NCI-H1092 treated with DMSO at 0.1 percent for 48 hours (cell line): Measurements from ENCODE around the gene CRTC3.

ENCODE experiments used
- DNase-seq: peaks from one replicate; lab custom pipeline; 2025; lab: John Stamatoyannopoulos, UW

The CRTC3 gene

DNA sequence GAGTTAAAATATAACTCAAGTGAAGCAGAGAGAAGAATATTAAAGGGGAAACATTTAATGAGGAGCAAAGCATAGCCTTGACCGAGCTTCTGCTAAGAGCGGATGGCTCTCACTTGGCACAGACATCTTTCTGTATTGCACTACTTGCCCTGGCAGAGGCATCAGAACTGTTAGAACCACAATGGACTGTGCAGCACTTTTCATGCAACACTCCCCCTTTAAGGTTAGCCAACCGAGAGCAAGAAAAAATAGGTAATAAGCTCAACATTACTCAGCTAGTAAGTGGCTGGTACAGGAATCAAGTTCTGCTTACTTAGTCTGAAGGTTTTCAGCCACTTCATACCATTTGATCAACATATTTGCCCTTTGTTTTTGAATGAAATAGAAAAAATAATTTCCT lies 33.7 kb downstream of the CRTC3 start:
- DNase-seq = no peak

DNA sequence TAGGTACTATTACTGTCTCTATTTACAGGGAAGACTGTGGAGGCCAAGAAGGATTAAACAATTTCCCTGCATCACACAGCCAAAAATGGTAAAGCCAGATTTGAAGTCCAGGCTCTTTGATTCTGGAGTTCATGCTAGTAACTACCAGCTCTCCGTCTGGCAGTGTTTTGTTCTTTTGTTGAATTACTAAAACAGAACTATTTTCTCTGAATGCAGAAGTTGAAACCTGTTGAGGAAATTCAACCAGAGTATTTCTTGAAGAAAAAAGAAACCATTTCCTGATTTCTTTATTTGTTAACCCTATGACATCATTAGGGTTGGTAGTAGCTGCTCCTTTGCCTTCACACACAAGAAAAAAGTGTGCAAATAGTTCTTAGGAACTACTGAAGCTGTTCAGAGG lies 34.3 kb downstream of the CRTC3 start:
- DNase-seq = no peak

DNA sequence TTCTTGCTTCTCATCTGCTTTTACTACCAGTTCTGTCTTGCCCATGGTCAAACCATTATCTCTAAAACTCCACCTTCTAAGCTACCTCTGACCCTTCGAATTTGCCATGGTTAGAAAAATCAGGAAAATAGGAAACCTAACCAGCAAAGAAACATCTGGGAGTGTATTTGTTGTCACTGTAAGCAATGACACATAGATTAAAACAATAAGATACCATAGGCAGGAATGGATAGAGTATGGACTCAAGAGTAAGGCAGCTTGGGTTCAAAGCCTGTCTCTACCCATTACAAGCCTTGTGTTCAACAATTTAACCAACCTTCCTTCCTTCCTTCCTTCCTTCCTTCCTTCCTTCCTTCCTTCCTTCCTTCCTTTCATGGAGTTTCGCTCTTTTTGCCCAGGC lies 34.9 kb downstream of the CRTC3 start:
- DNase-seq = no peak

DNA sequence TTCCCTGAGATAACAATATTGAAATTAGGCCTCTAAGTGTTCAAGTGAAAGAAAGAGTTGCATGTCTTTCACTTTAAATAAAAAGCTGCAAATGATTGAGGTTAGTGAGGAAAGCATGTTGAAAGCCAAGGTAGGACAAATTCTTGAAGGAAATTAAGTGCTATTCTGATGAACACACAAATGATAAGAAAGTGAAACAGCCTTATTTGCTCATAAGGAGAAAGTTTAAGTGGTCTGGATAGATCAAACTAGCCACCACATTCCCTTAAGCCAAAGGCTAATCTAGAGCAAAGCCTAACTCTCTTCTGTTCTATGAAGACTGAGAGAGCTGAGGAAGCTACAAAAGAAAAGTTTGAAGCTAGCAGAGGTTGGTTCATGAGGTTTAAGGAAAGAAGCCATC lies 36.1 kb downstream of the CRTC3 start:
- DNase-seq = no peak

DNA sequence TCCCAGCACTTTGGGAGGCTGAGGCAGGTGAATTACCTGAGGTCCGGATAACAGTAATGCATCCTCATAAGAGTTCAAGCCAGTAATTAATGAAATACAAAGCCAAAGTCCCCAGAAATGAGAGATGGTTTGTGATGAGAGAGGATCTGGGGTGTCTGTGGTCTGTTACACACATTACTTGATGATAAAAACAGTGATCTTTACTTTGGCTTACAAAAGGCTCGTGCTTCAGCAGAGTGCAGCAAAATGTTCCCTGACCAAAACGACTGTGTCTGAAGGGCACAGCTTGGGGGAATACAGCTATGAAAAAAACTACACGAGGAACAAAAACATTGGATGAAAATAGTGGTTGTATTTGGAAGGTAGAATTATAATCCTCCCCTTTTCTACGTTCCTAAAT lies 40.9 kb downstream of the CRTC3 start:
- no peak for DNase-seq

DNA sequence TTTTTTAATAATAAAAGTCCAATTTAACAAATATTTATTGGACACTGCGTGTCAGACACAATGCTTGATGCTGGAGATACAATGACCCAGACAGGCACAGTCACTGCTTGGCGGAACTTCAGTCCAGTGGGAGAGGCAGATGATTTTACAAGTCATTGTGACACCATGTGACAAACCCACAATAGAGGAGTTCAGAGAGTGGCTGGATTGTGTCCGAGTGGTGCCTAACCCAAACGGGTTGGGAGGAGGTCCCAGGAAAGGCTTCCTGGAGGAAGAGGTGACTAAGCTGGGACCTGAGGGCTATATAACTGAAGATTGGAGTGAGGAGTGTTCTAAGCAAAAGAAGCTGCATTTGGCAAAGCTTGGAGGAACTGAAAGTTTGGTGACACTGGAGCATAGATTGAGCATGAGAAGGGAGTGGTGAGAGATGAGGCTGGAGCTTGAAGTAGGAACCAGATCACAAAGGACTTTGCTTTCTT lies 41.4 kb downstream of the CRTC3 start:
- no peak for DNase-seq

DNA sequence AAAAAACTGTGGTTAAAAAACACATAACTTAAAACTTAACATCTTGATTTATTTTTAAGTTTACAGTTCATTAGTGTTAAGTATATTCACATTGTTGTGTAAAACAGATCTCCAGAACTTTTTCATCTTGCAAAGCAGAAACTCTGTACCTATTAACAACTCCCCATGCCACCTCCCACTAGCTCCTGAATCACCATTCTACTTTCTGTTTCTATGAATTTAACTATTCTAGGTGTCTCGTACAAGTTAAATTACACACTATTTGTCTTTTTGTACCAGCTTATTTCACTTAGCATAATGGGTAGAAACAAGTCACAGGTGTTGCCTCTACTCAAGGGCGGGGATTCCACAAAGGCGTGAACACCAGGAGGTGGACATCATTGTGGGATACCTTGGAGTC lies 43.2 kb downstream of the CRTC3 start:
- no peak for DNase-seq

DNA sequence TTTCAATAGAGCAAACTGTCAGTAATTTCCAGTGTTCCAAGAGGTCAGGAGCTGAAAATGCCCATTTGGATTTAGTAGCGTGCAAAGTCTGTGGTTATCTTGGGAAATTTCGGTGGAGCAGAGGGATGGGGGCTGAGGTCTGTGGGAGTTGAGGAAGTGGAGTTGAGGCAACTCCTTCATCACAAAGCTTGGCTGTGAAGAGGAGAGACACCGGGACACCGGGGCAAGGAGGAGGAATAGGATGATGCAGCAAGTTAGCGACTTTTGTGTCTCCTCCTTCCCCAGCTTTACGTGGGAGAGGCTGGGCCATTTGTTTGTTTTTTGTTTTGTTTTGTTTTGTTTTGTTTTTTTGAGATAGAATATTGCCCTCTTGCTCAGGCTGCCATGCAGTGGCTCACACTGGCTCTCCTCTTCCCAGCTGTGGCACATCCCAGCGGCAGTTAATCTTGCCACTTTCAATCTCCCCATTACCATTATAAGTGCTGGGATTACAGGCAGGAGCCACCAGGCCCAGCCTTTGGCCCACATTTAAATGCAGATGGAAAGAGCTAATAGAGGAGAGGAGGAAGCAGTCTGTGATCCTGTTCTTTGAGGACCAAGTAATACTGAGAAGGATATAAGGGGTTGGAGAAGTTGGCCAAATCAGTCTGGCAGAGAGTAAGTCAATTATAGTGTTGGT lies 47.1 kb downstream of the CRTC3 start:
- DNase-seq = no peak

DNA sequence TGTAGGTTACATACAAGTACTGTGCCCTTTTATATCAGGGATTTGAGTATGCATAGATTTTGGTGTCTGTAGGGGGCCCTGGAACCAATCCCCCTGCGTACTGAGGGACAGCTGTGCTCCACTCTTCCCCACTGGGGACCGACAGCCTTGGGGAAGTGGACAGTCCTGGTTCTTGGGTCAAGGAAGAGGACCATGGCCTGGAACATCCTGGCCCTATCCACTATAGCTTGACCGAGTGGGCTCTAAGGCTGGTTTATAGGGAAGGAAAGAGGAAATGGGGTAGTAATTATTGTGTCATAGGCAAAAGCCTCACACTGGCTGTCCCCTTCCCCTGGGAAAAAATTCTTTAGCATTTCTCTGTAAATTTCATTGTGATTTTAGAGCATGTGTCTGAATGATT lies 49.5 kb downstream of the CRTC3 start:
- no peak for DNase-seq

DNA sequence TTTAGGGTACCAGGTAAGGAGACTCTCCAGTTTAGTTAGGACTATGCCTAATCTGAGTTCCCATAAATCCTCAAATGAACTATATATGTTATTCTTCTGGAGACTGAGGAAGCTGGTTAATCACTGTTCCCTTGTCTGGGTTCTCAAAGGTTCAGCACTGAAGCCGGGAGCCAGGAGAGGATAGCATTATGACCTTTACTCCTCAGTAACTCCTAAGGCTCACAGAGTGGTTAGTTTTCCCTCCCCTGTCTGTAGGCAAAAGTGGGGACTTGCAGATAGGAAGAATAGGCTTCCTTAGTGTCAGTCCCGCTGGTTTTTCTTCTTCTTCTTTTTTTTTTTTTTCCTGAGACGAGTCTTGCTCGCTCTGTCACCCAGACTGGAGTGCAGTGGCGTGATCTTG lies 50.4 kb downstream of the CRTC3 start:
- DNase-seq = no peak

DNA sequence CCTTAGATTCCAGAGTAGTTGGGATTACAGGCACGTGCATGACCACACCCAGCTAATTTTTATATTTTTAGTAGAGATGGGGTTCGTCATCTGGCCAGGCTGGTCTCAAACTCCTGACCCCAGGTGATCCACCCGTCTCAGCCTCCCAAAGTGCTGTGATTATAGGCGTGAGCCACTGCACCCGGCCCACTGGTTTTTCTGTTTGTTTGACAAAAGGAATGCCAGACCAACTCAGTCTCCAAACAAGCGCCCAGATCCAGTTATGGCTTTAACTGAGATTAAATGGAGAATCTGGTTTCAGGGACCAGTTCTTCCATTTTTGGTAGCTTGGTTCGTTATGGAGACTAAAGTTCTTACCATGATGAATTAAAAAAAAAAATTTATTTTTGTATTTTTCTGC lies 50.8 kb downstream of the CRTC3 start:
- DNase-seq = no peak

DNA sequence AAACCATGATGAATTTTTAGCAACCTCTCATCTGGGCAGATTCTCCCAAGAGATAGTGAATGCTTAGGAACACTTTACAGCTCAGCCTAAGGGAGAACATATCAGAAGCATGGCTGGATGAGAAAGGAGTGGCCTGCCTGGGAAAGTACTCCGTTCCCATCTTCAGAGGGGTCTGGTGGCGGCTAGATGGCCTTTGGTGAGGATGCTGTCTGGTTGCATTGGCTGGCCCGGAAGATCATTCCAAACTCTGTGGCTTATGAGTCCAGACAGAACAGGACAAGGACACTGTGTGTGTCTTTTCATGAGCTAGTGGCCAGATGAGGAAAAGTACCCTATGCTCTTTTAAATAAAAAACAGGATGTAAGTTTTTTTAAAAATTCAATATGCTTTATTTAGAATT lies 51.2 kb downstream of the CRTC3 start:
- DNase-seq = no peak

DNA sequence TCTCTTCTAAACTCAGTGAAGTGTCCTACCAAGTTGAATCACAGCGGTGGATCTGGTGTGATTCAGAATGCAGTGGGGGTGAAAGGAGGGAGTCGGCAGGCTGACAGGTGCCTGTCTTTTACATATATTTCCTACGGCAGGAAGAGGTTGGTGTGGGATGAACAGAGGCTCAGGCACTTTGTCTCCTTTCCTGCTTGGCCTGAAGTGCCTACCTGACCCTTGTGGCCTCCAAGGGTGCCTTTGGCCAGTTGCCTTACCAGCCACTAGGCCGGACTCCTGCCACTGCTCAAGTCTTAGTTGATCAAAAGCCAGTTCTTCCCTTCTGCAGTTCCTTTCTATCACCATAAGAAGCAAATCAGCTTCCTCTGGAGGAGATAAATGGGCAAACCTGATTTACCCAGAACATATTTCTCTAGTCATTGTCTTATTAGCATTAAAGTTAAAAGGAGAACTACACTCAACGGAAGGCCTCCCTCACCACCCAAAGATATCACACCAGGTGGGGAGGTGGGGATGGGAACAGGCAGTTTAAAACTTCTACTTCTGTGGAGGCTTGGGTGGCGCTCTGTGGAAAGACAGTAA lies 52.1 kb downstream of the CRTC3 start:
- DNase-seq = no peak

DNA sequence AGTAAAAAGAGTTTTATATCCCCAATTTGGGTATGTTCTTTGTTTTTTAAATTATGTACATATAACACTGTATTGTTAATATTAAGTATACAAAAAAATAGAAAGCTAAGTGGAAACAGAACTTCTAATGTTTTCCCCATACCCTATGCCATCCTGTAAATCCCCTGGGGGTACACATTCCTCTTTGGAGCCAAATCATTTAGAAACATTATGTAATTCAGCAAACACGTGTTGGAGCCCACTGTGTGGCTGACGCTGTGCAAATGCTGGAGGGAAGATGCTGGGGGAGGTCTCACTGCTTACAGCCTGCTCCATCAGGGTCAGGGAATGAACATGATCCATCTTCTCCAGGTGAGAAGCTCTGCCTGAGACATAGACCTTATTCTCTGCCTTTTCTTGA lies 52.8 kb downstream of the CRTC3 start:
- DNase-seq = no peak

DNA sequence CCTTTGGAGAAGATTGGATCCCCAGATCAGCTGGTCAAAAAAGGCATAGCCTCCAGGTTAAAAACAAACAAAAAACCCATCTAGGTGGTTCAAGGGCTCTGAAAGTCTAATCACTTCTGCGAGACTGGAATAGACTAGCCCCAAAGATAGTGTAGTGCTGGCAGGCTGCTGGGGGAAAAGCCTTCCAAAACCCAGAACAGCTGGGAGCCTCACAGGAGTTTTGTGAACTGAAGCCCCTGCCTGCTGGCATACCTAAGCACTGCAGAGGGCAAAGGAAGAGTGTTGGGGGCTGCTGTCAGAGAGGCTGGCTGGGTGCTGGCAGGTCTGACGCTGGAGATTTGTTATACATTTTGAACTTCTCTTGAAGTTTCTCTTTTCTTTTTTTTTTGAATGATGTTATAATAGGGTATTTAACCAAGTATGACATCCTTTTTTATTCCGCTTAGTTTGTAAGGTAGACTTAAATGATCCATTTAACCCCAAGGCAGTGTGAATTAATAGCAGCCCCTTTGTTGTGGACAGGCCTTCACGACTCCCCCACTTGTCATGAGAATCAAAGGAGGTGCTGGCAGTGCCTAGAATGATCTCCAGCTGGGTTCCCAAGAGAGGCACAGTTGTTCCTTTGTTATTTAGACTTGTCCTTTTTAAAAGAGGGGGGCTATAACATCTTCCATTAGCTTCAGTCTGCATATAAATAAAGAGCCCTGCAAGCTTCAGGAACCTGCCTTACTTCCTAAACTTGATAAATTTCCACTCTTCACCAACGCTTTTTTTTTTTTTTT lies 53.9 kb downstream of the CRTC3 start:
- DNase-seq = no peak

DNA sequence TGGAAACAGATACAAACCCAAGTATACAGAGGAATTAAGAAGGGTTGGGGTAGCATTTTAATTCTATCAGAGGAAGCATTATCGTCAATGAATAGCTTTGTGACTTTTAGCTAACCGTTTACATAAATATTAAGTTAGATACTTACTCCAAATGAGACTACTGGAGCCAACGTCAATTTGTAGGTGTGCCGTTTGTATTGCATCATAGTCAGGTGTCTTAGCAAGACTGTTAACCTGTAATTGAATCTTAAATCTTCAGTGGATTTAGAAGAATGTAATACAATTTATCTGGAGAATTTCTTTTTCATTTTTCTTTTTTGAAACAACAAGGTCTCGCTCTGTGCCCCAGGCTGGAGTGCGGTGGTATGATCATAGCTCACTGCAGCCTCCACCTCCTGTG lies 55.1 kb downstream of the CRTC3 start:
- no peak for DNase-seq

DNA sequence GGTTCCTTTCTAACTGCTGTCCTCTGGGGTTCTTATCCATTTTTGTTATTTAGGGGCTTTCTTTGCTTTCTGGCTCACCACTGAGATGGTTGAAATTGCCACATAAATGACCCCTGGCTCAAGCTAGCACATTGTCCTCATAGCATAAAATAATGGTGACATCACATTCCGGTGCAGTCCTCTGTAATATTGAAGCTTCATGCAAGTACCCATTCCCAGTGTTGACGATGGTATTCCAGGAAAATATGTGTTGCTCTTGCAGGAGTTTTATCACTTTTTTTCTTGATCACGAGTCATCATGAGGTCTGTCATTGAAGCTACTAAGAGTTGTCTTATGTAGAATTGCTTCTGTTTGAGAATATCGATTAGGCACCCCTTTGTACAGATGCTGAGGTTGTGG lies 56.1 kb downstream of the CRTC3 start:
- DNase-seq = no peak

DNA sequence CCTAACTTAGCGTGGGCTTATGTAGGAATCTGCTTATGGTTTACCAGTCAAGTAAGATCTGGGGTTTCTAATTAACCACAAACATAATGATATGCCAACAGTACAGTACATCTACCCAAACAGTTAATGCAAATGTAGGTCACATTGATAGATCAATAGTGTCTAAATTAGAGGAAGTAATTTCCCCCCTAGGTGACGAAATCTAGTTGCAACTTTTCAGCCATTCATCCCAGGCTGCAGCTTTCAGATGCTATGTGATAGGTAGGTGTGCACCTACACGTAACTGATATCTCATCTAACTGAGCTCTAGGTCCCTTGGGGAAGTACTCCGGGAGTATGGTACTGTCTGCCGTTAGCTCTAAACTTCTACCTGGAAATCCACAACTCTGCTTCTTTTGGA lies 57.2 kb downstream of the CRTC3 start:
- no peak for DNase-seq

DNA sequence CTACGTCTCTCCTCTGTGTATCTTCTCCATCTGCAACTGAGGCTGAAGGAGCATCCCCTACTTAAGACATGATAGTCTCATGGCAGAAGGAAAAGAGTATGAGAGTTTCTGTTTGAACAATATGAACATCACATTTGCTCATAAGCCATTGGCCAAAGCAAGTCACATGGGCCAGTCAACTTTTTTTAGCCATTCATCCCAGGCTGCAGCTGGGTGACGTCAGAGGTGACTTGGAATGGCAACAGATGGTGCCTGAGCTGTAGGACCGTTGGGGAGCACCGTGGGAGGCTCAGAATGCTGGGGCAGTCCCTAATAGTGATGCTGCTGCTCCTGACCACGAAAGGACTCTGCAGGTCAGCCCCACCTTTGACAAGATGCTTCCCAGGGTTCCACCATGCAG lies 58.7 kb downstream of the CRTC3 start:
- no peak for DNase-seq

DNA sequence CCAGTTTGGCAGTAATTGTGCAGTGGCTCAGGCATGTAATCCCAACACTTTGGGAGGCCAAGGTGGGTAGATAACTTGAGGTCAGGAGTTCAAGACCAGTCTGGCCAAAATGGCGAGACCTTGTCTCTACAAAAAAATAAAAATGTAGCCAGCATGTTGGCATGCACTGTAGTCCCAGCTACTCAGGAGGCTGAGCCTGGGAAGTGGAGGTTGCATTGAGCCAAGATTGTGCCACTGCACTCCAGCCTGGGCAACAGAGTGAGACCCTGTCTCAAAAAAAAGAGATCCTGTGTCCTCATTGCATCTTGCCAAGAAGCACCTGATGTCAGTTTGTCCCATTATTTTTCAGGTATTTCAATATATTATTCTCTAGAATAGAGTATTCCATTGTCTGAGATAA lies 61.8 kb downstream of the CRTC3 start:
- DNase-seq = no peak

DNA sequence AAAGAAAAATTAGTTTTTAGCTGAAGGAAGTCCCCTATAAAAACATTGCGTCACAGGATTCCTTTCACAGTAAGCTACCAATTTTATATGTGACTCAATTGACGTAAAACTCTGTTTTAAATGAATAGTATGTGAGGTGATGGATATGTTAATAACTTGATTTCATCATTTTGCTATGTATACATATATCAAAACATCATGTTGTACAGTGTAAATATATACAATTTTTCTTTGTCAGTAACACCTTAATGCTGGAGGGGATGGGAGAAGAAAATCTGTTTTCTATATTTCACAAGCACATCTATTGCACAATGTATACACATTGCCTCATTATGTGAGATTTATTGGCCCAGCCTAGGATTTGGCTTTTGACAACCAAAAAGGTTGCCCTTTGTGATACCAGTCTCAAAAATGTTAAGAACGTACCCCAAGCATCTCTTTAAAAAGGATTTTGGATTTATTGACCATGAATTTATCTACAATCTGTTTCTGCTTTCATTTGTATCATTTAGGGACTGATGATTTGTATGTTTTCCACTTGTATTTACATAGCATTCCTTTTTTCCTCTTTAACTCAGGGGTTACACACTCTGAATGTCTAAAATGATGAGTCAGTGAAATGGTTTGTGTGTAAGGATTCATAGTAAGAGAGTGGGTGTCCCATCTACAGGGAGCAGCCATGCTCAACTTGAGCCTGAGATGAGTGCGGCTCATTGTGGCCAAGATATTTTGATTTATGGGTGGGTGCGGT lies 62.6 kb downstream of the CRTC3 start:
- DNase-seq = no peak

DNA sequence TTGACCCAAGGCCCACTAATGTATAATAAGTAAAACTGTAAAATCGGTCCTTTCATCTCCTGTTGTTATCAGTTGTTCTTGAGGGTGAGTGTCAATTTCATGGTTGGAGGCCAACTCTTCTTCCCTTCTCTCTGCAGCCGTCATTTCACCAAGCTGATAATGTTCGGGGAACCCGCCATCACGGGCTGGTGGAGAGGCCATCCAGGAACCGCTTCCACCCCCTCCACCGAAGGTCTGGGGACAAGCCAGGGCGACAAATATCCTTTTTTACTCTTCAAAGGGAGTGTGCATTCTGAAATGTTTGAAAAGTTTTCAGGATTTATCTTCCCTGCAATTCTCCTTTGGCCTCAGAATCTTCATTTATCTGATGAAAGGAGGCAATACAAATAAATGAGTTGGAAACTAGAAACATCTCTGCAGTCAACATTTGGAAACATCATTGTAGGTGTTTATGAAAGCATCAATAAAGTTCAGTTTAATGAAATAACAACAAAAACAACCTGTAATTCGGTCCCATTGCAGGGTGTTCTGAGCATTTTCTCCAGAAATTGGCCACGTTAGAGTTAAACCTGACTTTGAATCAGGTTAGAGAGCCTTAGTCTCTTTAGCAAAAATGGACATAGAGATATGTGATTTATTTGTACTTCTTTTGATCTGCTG lies 63.9 kb downstream of the CRTC3 start:
- peak; percentile 13 for DNase-seq
